CD4-positive, alpha-beta T cell treated with Interferon alpha-2 for 1 hour (primary cell): ENCODE measurements around the gene ICAM5.

Experiments used
- DNase-seq, 2 donors: peaks; one replicate each; pipeline ENCODE4 v3.0.0-alpha.2; 2020 to 2022

The ICAM5 gene

DNA sequence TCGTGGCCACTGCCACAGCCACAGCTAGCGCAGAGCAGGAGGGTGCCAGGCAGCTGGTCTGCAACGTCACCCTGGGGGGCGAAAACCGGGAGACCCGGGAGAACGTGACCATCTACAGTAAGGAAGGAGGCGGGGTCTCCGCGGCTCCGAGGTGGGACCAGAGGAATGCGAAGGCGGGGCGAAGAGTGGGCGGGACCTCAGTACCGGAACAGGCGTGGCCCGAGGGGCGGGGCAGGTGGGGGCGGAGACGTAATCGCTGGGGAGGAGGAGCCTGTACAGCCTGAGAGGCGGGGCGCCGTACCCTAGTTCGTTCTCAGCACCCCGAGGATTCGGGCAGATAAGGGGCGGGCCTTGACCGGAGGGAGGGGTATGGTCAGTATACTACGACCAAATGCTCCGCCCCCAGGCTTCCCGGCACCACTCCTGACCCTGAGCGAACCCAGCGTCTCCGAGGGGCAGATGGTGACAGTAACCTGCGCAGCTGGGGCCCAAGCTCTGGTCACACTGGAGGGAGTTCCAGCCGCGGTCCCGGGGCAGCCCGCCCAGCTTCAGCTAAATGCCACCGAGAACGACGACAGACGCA, 2.5 kb downstream of the ICAM5 start:
- DNase-seq: peak; percentile 76 to 78

GRCh38 chr19:10292789-10293636, 3.3 kb downstream of the ICAM5 start:
- DNase-seq: peak; percentile 22 to 23

GRCh38 chr19:10293637-10294367, 4.0 kb downstream of the ICAM5 start:
- DNase-seq: no peak

DNA sequence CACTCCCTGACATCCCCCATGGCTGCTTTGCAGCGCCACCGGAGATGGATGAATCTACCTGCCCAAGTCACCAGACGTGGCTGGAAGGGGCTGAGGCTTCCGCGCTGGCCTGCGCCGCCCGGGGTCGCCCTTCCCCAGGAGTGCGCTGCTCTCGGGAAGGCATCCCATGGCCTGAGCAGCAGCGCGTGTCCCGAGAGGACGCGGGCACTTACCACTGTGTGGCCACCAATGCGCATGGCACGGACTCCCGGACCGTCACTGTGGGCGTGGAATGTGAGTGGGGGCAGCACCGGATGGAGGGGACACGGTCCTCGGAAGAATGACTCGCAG, 4.6 kb downstream of the ICAM5 start:
- no peak for DNase-seq

DNA sequence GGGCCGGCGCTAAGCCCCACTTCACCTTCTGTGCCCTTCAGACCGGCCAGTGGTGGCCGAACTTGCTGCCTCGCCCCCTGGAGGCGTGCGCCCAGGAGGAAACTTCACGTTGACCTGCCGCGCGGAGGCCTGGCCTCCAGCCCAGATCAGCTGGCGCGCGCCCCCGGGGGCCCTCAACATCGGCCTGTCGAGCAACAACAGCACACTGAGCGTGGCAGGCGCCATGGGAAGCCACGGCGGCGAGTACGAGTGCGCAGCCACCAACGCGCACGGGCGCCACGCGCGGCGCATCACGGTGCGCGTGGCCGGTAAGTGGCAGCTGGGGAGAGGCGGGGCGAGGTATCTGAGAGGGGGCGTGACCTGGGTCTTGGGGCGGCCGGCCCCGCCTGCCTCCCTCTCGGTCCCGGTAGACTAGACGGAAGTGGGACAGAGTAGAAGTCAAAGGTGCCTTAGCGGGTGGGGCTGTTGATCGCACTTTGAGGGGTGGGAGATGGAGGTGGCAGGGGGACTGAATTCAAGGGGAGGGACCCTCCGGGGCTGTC, 5.6 kb downstream of the ICAM5 start:
- peak; percentile 79 to 86 for DNase-seq

DNA sequence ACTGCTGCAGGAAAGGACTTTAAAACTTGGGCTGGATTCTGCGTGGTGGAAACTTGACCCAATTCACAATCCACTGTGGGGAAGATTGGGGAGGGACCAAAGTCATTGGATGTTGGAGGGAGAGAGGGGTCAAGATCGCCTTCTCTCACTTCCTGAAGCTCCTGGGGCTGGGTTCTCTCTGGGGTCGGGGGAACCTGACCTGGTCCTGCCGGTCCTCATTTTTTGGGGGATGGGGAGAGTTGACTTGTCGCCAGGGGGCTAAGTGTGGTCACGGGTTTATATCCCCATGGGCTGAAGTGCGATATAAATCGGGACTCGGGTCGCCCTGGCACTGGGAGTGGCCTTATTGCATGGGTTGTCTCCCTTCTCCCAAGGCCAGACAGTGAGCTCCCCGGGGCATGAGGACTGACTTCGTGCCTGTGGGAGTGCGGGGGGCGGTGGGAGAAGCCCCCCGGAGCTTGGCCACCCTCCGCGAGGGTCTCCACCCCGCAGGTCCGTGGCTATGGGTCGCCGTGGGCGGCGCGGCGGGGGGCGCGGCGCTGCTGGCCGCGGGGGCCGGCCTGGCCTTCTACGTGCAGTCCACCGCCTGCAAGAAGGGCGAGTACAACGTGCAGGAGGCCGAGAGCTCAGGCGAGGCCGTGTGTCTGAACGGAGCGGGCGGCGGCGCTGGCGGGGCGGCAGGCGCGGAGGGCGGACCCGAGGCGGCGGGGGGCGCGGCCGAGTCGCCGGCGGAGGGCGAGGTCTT, 6.3 kb downstream of the ICAM5 start:
- no peak for DNase-seq

DNA sequence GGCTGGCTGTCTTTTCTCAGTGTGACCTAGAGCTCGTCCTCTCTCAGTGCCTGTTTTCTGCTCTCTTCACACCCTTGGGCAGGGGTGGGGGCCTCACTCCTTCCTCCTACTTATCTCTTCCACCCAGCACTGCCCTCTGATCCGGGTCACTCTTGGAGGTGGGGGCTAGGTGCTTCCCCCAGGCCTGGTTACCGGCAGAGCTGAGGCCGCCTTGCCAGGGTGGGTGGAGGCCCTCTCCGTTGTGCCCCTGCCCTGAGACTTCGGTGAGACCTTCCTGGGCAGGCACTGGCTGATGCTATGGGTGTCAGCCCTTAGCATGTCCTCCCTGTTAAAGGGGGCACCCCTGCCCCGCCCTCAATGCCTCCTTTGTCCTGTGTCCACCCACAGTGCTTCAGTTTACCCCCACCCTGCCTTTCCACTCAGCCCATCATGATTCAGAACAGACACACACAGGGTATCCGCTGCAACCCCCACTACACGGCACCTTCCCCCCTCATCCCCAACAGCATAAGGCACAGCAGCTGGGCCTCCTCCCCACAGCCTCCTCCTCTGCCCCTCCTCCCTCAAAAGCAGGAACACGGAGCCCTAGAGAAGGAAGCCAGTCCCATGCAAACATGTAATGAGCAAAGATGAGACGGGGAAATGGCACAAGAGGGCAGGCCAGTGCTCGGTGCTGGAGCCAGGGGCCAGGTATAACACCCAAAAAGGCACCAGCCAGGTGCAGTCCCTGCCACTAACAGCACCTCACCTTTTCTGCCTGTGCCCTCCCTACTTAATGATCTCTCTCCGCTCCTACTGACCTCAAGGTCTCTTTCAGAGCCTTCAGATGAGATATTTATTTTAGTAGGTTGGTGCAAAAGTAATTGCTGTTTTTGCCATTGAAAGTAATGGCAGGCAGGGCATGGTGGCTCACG, 10.1 kb downstream of the ICAM5 start:
- DNase-seq: no peak

DNA sequence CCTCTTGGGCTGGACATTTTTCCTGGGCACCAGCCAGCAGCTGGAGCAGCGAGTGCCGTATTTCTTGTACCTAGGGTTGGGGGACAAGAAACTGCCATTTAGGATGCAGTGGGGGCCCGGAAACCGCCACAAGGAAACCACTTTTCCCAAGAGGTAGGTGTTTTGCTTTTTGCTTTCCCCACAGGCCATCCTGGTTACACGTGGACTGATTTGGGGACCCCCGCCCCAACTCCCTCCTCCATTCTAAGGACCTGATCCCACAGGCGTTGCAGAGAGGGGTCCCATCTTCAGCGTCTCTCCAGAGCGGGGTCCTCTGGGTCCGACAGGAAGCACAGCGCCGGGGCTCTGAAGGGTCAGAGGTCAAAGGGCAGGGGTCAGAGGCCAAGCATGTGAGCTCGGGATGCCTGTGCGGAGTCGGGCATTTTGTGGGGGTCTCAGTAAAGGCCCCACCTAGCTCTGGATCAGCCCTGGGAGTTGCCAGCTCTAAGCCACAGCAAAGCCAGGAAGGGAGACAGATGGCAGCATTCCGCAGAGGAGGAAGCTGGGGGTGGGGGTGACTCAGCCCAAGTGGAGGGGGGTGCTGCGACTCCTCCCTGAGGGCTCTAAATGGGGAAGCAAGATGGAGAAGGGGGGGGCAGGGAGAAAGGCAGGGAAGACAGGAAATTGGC, 15.5 kb downstream of the ICAM5 start:
- no peak for DNase-seq

GRCh38 chr19:10306327-10306726, 16.6 kb downstream of the ICAM5 start:
- DNase-seq: no peak

DNA sequence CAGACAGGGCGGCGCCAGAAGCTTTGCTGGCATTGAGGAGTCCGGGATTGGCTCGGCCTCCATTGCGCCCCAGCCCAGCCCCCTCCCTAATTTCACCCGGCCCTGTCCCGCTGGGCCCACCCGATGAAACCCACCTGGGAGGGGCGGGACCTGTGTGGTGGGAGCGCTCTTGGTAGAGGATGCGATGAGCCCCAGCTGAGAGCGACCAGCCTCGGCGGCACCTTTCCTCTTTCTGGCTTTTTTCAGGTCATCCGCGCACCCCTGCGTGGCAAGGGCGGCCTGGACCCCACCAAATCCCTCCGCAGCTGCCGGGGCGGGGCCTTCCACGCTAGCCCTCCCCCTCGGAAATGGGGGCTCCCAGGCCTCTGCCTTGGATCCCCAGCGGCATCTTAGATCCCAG, 19.7 kb downstream of the ICAM5 start, which contains the start of gene ZGLP1:
TSS of gene ZGLP1 (minus strand) at position 393 of the 400 bp plus-strand sequence.
- DNase-seq: no peak

DNA sequence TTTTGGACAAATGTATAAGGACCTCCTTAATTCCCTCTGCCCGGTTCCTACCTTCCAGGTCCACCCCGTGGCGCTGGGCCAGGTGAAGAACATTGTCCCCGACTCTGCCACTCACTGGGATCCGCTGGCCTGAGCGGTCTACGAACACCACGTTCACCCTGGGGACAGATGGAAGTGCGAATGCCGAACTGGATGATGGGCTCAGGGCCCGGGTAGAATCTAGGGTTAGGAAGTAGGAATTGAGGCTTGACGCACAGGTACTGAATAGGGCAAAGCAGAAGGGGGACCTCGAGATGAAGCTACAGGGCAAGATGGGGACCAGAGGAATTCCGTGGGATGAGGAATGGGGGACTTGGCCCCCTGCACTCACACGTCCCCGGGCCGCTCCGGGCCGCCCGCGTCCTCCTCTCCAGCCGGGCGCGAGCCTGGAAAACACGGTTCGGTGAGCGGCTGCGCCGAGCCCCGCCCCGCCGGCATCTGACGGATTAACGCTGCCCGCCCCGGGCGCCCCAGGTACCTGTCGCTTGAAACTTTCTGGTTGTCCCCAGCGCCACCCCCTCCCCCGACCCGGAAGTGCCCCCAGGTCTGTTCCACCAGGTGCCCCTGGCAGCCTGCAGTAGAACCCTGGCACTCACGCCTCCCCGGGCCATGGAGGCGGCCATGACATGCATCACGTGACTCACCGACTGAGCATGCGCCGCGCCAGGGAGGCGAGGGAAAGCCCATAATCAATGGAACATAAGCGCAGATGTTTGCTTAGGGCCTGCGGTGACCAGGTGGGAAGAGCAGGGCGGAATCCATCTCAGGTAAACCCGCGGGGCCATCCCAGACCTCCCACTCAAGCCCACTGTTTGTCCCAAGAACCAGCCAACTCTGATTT, 25.8 kb downstream of the ICAM5 start, which contains the start of gene FDX2:
TSS of gene FDX2 (minus strand) at position 681 of the 880 bp plus-strand sequence. CDS start at position 662, 19 bp downstream.
- DNase-seq: peak; percentile 87 to 93

DNA sequence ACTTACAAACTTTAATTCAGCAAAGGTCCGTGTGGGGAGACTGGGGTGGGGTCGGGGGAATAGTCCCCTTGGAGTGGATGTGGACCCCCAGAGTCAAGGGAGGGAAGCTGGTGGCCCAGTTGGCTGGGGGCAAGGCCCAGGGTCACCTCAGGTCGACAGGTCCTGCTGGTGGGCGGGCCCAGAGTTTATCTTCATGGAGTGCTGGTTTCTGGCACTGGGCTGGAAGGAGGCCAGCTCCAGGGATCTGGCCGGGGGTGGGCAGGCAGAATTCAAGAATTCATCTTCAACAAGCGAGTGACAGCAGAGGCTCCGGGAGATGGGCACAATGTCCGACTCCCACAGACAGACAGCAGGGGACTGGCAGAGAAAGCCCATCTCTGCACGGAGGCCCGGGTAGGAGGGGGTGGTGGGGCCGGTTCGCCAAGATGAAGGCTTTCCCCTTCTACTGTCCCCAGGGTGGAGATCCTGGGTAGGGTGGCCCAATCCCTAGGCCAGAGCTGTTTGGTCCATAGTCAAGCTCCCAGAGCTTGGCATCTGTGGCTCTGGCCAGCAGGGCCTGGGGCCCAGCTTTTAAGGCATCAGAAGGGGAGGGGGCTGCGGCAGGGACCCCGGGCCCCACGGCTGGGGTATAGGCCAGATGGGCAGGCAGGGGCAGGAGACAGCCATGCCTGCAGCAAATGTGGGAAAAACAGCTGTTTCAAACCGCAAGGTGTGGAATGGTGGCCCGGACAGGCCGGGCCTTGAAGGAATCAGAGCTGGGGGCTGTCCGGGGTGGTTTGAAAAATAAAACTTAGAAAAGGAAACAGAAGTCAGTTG, 26.7 kb downstream of the ICAM5 start:
- no peak for DNase-seq

- DNase-seq: no peak
Measured at GRCh38 chr19:10317045-10317856, 27.5 kb downstream of the ICAM5 start.

GRCh38 chr19:10317857-10318462, 28.2 kb downstream of the ICAM5 start:
- DNase-seq: no peak

DNA sequence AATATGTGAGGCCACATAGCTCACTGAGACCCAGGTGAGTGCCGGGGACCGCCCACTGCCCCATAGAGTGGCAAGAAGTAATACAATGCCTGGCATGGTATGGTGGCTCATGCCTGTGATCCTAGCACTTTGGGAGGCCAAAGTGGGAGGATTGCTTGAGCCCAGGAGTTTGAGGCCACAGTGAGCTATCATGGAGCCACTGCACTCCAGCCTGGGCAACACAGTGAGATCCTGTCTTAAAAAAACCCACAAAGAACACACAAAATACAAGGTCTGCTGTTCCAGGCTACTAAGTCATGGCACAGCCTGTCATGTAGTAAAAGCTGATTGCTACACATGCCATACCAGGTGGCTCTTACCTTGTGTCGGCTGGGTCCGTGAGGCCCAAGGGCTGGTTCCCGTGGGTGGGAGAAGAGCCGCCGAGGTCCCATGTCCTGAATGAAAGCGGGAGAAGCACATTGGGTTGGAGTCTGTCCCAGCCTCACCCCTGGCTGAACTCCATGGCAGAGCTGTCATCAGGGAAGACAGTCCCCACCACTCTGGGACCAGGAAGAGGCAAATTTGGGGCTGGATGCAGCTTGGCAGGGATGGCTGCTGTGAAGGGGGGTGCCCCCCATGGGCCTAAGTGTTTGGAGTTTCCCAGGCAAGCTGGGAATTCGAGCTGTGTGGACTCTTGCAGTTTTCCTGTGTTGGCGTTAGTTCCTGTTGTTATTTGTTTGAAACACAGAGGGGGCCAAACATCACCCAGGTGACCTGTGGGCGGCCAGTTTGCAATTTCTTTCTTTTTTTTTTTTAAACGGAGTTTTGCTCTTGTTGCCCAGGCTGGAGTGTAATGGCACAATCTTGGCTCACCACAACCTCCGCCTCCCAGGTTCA, 29.3 kb downstream of the ICAM5 start:
- no peak for DNase-seq

DNA sequence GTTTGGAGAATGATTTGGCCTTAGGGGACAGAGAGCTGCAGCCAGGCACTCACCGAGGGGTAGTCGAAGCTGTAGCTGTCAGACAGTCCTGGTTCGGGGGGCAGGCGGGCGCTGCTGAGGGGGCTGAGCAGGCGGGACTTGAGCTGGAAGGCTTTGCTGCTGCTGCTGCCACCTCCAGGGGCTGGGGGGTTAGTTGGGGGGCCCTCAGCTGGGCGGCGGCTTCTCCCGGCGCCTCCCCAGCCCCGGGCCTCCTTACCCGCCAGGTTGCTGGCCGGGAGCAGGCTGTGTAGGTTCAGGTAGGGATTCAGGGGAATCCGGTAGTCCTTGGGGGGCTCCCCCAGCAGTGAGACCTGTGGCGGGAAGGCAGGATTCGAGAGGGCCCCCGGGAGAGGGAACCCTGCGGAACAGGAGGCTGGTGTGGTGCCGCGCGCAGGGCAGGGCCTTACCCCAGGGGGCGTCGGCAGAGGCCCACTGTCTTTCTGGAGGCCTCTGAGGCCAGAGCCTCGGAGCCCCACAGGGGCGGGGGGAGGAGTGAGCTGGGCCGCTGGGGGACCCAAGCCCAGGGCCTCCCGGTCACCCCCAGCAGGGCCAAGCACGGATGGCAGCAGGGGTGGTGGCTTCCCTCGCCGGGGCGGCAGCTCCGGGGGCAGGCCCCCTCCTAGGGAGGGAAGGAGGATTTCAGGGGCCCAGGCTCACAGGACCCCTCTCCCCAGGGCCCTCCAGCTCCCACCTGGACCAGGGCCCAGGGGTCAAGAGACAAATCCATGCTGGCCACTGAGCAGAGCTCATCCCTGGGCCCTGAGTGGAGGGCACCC, 31.1 kb downstream of the ICAM5 start:
- no peak for DNase-seq
